ENCODE measurements around the gene DCUN1D4.

The DCUN1D4 gene

DNA sequence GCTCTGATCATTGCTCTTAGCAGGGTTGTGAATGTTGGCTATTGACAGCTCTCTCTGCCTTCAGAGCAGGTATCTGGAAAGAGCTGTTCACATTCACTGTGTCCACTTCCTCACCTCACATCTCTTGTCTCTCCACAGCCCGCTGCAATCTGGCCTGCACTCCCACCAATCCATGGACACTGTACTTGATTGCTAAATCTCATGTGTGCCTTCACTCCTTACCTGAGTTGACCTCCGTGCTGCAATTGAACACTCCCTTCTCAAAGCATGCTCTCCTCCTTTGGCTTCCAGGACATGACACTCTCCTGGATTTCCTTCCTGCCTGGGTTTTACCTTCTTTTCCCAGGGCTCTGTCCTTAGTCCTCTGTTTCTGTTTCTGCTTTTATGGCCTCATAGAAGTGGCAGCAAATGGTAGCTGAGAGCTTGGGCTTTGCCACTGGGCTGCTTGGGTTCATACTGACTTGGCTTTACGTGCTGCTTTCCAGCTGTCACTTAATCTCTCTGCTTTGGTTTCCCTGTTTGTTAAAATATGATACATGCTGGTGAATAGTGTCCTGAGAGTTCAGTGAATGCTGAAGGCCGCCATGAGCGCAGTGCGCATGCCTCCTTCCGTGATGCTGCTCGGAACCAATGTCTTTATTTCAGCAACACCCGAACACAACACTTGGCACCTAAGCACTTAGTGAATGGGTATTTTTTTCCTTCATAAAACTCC is 29.5 kb downstream of the DCUN1D4 start:
- H3K27ac ChIP-seq: no peak overlapping the region
- H3K36me3 ChIP-seq: peaks cover 22% of the 10 kb centered on the region
- H3K9me3 ChIP-seq: no peaks in the 10 kb centered on the region
- no peaks in the 10 kb centered on the region for H3K4me1 ChIP-seq (ENCODE audit: control insufficient read depth in 1 of 2, insufficient read depth in 1 of 2, low read depth in 1 of 2, low read length in 1 of 2)
- TF ChIP-seq, protein P1, sequence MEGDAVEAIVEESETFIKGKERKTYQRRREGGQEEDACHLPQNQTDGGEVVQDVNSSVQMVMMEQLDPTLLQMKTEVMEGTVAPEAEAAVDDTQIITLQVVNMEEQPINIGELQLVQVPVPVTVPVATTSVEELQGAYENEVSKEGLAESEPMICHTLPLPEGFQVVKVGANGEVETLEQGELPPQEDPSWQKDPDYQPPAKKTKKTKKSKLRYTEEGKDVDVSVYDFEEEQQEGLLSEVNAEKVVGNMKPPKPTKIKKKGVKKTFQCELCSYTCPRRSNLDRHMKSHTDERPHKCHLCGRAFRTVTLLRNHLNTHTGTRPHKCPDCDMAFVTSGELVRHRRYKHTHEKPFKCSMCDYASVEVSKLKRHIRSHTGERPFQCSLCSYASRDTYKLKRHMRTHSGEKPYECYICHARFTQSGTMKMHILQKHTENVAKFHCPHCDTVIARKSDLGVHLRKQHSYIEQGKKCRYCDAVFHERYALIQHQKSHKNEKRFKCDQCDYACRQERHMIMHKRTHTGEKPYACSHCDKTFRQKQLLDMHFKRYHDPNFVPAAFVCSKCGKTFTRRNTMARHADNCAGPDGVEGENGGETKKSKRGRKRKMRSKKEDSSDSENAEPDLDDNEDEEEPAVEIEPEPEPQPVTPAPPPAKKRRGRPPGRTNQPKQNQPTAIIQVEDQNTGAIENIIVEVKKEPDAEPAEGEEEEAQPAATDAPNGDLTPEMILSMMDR (IDR thresholded peaks at IDR 0.05): no peak
- no peaks in the 10 kb centered on the region for H3K27me3 ChIP-seq
- H3K4me3 ChIP-seq (ENCODE audit: low read depth in 1 of 2, low read length in 1 of 2): no peak overlapping the region

DNA sequence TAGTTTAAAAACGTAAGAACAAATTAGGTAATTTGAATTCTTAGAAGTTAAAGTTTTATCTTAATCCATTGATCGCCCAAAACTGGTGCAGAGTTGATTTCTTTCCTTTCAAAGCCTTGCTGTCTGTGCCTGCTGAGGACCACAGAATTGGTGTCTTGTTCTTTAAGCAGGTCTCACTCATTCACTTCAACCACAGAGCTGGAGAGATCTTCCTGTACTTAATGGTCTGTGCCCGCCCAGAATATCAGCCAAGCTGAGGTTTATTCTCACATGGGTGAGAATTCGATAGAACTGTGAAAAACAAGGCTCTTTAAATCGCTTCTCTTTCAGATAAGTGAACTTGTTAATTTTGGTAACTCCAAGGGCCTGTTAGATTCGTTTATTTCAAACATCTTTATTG is 31.6 kb downstream of the DCUN1D4 start:
- H3K36me3 ChIP-seq: peaks cover 9% of the 10 kb centered on the region
- TF ChIP-seq, protein P1 (IDR thresholded peaks at IDR 0.05): no peak
- no peaks in the 10 kb centered on the region for H3K4me1 ChIP-seq (ENCODE audit: control insufficient read depth in 1 of 2, insufficient read depth in 1 of 2, low read depth in 1 of 2, low read length in 1 of 2)
- H3K27me3 ChIP-seq: no peaks in the 10 kb centered on the region
- no peak overlapping the region for H3K27ac ChIP-seq
- H3K4me3 ChIP-seq (ENCODE audit: low read depth in 1 of 2, low read length in 1 of 2): no peak overlapping the region
- H3K9me3 ChIP-seq: no peaks in the 10 kb centered on the region

DNA sequence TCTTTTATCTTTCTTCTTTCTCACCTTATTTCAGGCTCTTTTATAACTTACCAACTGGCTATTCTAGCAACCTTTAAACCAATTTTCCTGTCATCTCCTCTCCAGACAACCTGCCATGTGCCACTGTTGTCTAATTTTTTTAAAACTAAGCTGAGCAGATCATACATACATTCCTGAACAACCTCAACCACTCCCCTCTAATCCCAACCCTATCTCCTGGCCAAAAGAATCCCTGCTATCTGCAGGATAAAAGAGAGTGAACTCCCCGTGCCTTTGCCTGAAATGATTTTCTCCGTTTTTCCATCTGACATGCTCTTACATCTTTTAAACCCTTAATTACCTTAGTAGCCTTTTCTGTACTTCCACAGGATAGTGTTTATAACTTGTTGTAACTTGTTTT is 35.5 kb downstream of the DCUN1D4 start:
- H3K9me3 ChIP-seq: no peaks in the 10 kb centered on the region
- TF ChIP-seq, protein P1 (IDR thresholded peaks at IDR 0.05): no peak
- H3K4me3 ChIP-seq (ENCODE audit: low read depth in 1 of 2, low read length in 1 of 2): no peak overlapping the region
- no peaks in the 10 kb centered on the region for H3K27me3 ChIP-seq
- H3K36me3 ChIP-seq: peaks cover under 1% of the 10 kb centered on the region
- H3K4me1 ChIP-seq (ENCODE audit: control insufficient read depth in 1 of 2, insufficient read depth in 1 of 2, low read depth in 1 of 2, low read length in 1 of 2): no peaks in the 10 kb centered on the region
- H3K27ac ChIP-seq: no peak overlapping the region

DNA sequence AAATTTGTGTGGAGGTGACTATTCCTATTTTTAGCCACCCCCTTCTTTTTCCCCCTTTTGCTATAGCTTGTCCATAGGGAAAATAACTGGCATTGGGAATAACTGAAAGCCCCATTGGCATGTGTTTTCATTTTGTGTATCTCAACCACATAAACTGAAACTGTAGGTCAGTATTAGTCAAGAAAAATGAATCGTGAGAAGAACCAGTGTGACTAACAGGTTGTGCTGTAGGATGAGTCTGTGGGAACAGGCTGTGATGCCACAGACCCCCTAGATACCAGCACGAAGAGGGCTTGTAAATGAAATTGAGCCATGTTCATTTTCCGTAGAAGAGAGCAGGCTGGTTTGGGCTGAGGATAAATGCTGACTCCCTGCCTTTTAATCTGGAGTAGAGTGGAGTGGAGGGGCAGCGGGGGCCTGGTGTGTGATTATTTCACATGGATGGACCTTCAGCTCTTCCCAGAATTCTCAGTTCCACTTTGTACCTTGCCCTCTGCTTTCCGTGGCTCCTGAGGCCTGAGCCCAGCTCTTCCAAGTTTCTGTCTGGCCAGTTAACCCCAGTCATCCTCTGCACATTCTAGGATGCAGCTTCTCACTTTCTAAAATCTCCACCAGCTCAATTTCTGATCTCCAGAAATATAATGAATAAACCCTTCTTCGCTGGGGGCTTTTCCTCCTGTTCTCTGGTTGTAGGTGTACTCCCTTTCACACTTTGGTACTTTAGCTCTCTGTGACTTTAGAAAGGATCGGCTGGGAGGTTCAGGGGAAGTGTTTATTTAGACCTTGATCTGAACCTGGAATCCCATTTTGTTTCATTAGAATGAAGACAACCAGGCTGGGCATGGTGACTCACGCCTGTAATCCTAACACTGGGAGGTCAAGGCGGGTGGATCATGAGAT is 37.3 kb downstream of the DCUN1D4 start:
- no peaks in the 10 kb centered on the region for H3K4me1 ChIP-seq (ENCODE audit: control insufficient read depth in 1 of 2, insufficient read depth in 1 of 2, low read depth in 1 of 2, low read length in 1 of 2)
- no peak overlapping the region for H3K27ac ChIP-seq
- TF ChIP-seq, protein P1 (IDR thresholded peaks at IDR 0.05): no peak
- H3K27me3 ChIP-seq: no peaks in the 10 kb centered on the region
- no peaks in the 10 kb centered on the region for H3K9me3 ChIP-seq
- no peak overlapping the region for H3K4me3 ChIP-seq (ENCODE audit: low read depth in 1 of 2, low read length in 1 of 2)
- H3K36me3 ChIP-seq: no peaks in the 10 kb centered on the region

DNA sequence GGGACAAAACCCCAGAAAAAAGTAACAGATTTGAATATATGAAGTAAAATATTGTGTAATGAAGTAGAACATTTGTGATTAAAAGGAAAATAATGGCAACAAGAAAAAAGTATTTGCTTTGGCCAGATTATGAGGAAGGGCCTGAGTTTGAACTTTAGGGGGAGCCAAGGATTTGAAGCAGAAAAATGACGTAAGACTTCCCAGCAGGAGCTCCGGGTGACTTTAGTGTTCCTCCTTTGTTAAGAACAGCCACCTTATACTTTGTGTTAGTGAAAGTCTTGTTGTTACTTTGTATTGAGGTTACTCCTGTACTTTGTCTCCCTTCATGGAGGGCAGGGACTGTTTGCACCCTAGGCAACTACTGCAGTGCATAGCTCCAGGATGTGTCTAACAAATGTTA is 41.1 kb downstream of the DCUN1D4 start:
- Histone ChIP-seq H3K4me3 (ENCODE audit: low read depth in 1 of 2, low read length in 1 of 2) (no peak overlapping the region), H3K4me1 (ENCODE audit: control insufficient read depth in 1 of 2, insufficient read depth in 1 of 2, low read depth in 1 of 2, low read length in 1 of 2) (no peaks in the 10 kb centered on the region), H3K27me3 (no peaks in the 10 kb centered on the region), H3K27ac (no peak overlapping the region), H3K36me3 (peaks cover 14% of the 10 kb centered on the region), H3K9me3 (no peaks in the 10 kb centered on the region)
- TF ChIP-seq, protein P1 (IDR thresholded peaks at IDR 0.05): no peak

Data from neutrophil (primary cell).